Measurements from ENCODE around the gene TUBAL3. TPM values are rescaled to one million over a fixed set of nuclear protein-coding genes. Genes with fewer than 3 reads are reported as not detected.

The TUBAL3 gene
- total RNA-seq, 2 donors from 2014 or later: not detected

DNA sequence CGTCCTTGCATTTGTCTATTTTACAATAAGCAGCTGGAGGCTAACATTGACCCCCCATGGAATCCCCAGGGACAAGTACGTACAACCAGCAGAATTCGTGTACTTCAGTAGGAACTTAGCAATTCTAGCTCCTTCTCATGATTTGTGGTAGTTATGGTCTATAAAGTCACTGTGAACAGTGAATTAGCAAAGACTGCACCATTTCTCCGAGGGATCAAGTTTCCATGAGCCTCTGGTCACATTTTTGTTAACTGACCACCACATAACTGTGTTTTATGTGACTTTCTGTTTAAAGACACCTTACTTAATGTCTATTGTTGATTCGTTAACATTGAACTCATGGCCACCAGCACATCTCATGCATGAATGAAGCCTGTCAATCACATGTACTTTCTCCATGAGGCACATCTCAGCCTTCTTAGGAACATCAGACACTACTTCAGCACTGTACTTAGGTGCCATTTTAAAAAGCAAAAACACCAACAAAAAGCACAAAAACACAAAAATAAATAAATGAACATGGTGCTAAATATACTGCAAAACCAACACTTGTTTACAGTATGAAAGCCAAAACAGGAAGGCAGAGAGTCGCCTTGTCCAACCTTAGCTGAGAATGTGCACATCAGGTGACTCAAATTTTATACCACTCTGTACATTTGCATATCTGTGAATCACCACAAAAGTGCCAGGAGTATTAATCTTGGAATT is 48.9 kb downstream of the TUBAL3 start:
- no peak for TF ChIP-seq POLR2A (IDR thresholded peaks at IDR 0.05)
- 79 to 86% methylated on average over 6 of the region's 6 CpGs for WGBS, 2 donors
- no peak for DNase-seq

DNA sequence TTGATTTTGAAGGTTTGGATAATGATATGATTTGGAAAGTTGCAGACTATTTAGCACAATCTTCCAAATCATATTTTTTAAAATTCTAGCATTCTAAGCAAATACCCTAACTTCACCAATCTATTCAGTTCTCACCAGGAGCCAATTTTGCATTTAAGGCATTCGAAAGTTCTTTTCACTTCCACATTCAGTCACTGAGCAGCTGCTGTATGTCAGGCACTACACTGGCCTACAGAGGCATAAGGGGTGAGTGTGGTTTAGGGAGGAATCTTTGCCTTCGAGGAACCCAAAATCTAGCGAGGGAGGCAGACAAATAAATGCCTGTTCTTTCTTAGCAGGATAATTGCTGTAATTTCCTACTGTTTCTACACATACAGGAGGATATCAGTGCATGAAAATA is 50.6 kb downstream of the TUBAL3 start:
- WGBS, 2 donors: 51 to 56% methylated on average over 3 of the region's 3 CpGs
- TF ChIP-seq, protein P1, sequence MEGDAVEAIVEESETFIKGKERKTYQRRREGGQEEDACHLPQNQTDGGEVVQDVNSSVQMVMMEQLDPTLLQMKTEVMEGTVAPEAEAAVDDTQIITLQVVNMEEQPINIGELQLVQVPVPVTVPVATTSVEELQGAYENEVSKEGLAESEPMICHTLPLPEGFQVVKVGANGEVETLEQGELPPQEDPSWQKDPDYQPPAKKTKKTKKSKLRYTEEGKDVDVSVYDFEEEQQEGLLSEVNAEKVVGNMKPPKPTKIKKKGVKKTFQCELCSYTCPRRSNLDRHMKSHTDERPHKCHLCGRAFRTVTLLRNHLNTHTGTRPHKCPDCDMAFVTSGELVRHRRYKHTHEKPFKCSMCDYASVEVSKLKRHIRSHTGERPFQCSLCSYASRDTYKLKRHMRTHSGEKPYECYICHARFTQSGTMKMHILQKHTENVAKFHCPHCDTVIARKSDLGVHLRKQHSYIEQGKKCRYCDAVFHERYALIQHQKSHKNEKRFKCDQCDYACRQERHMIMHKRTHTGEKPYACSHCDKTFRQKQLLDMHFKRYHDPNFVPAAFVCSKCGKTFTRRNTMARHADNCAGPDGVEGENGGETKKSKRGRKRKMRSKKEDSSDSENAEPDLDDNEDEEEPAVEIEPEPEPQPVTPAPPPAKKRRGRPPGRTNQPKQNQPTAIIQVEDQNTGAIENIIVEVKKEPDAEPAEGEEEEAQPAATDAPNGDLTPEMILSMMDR (IDR thresholded peaks at IDR 0.05): no peak
- no peak for TF ChIP-seq POLR2A (IDR thresholded peaks at IDR 0.05)
- no peaks in the 10 kb centered on the region for H3K27me3 ChIP-seq
- DNase-seq (no peak), ATAC-seq (no peak)
- no peak overlapping the region for H3K4me3 ChIP-seq
- no peaks in the 10 kb centered on the region for H3K4me1 ChIP-seq
- H3K27ac ChIP-seq: no peak overlapping the region
- no peaks in the 10 kb centered on the region for H3K36me3 ChIP-seq (replicated peaks in 1 of 2; ENCODE audit: insufficient read depth in 1 of 2, low read depth in 2 of 2)
- intact Hi-C loops (cut with DNase I): no loop called here
- no peaks in the 10 kb centered on the region for H3K9me3 ChIP-seq

More for the DNA sequence above, 48.9 kb downstream of the TUBAL3 start:
- no peak overlapping the region for H3K27ac ChIP-seq
- H3K4me3 ChIP-seq: no peak overlapping the region
- ATAC-seq: no peak
- intact Hi-C loops (cut with DNase I): no loop called here
- H3K4me1 ChIP-seq: no peaks in the 10 kb centered on the region
- no peaks in the 10 kb centered on the region for H3K36me3 ChIP-seq (replicated peaks in 1 of 2; ENCODE audit: insufficient read depth in 1 of 2, low read depth in 2 of 2)
- no peaks in the 10 kb centered on the region for H3K27me3 ChIP-seq
- no peaks in the 10 kb centered on the region for H3K9me3 ChIP-seq

DNA sequence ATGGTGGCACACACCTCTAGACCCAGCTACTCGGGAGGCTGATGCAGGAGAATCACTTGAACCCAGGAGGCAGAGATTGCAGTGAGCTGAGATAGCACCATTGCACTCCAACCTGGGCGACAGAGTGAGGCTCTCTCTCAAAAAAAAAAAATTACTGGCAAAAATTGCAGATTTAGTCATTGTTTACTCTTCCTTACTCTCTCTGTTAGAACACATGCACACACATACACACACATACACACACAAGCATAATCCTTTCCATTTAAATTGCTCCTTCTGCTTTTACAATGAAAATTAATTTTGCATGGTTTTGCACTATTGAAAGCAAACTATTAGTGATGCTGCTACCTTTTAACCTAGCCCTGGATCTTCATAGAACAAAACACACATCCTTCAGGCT is 55.3 kb downstream of the TUBAL3 start:
- intact Hi-C loops (cut with DNase I): no loop called here
- Histone ChIP-seq H3K4me1 (no peaks in the 10 kb centered on the region), H3K27ac (no peak overlapping the region), H3K27me3 (no peaks in the 10 kb centered on the region), H3K36me3 (replicated peaks in 1 of 2; ENCODE audit: insufficient read depth in 1 of 2, low read depth in 2 of 2) (no peaks in the 10 kb centered on the region), H3K9me3 (no peaks in the 10 kb centered on the region), H3K4me3 (no peak overlapping the region)
- DNase-seq: no peak
- 63 to 69% methylated on average over 2 of the region's 2 CpGs for WGBS, 2 donors
- TF ChIP-seq, protein P1 (IDR thresholded peaks at IDR 0.05): no peak
- no peak for TF ChIP-seq POLR2A (IDR thresholded peaks at IDR 0.05)
- ATAC-seq: no peak

DNA sequence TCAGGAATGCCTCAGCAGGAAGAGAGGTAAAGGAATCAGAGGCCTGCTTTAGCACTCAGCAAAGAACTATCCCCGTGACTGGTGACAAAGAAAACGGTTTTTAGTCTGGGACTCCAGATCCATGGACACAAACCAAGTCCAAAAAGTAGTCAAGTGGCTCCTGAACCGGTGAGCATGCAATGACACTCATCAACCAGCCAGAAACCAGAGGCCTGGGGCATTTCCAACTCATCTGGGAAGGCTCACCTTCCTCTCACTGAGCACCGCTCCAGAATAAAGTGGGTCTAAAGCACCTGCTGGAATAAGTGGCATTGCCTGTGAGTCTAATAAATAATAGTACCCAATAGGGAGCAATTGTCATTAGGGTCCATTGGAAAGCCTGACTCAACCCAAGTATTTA is 57.7 kb downstream of the TUBAL3 start:
- ATAC-seq (no peak), DNase-seq (no peak)
- no peaks in the 10 kb centered on the region for H3K4me1 ChIP-seq
- H3K36me3 ChIP-seq (replicated peaks in 1 of 2; ENCODE audit: insufficient read depth in 1 of 2, low read depth in 2 of 2): no peaks in the 10 kb centered on the region
- no peak for TF ChIP-seq POLR2A (IDR thresholded peaks at IDR 0.05)
- TF ChIP-seq, protein P1 (IDR thresholded peaks at IDR 0.05): no peak
- H3K27me3 ChIP-seq: no peaks in the 10 kb centered on the region
- 73 to 79% methylated on average over 4 of the region's 4 CpGs for WGBS, 2 donors
- no peak overlapping the region for H3K4me3 ChIP-seq
- H3K27ac ChIP-seq: no peak overlapping the region
- H3K9me3 ChIP-seq: no peaks in the 10 kb centered on the region
- intact Hi-C loops (cut with DNase I): no loop called here

DNA sequence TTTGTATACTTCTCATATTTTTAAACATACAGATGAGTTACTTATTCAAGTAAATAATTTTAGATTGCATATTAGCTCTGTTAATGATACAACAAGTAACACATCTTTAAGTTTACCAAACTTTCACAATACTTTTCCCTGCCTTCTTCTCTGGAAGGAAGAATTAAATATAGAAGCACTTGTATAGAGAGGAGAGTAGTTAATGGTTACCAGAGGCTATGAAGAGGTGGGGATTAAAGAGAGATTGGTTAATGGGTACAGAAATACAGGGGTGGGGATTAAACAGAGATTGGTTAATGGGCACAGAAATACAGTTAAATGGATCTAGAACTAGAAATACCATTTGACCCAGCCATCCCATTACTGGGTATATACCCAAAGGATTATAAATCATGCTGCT is 59.9 kb downstream of the TUBAL3 start:
- H3K27me3 ChIP-seq: no peaks in the 10 kb centered on the region
- no peak overlapping the region for H3K4me3 ChIP-seq
- TF ChIP-seq, protein P1 (IDR thresholded peaks at IDR 0.05): no peak
- TF ChIP-seq POLR2A (IDR thresholded peaks at IDR 0.05): no peak
- DNase-seq (no peak), ATAC-seq (no peak)
- no peaks in the 10 kb centered on the region for H3K4me1 ChIP-seq
- no peaks in the 10 kb centered on the region for H3K9me3 ChIP-seq
- intact Hi-C loops (cut with DNase I): no loop called here
- no peak overlapping the region for H3K27ac ChIP-seq
- H3K36me3 ChIP-seq (replicated peaks in 1 of 2; ENCODE audit: insufficient read depth in 1 of 2, low read depth in 2 of 2): no peaks in the 10 kb centered on the region
